Measurements from ENCODE around the gene IZUMO4. TPM values are rescaled to one million over a fixed set of nuclear protein-coding genes. Genes with fewer than 3 reads are reported as not detected.

The IZUMO4 gene
- polyA plus RNA-seq, 1 donor (not counting 4 experiments of a cell fraction or from before 2014, with no cell fraction given) = 6.7 TPM

GRCh38 chr19:2122982-2123381 lies 26.3 kb downstream of the IZUMO4 start:
- H3K79me2 ChIP-seq (ENCODE audit: control insufficient read depth, insufficient read depth, low read length) = peaks cover 8% of the 10 kb centered on the region
- no peaks in the 10 kb centered on the region for H3K4me1 ChIP-seq (ENCODE audit: control insufficient read depth, extremely low read depth, insufficient read depth, low read length)
- no peak overlapping the region for H3K4me3 ChIP-seq (ENCODE audit: control insufficient read depth in 2 of 3, extremely low read depth in 1 of 3, insufficient read depth in 2 of 3, low read depth in 1 of 3, low read length in 3 of 3)
- no peaks in the 10 kb centered on the region for H3K9me3 ChIP-seq (ENCODE audit: control insufficient read depth, low read depth, low read length)
- TF ChIP-seq CTCF (optimal IDR thresholded peaks at IDR 0.05 in 1 of 3, IDR thresholded peaks at IDR 0.05 in 1 of 3, conservative IDR thresholded peaks at IDR 0.05 in 1 of 3; ENCODE audit: extremely low read depth in 1 of 3, insufficient read depth in 2 of 3, low read length in 3 of 3) (no peak), EZH2 (IDR thresholded peaks at IDR 0.05; ENCODE audit: low read length) (no peak)
- H3K27ac ChIP-seq (ENCODE audit: control insufficient read depth, insufficient read depth, low read length) = no peak overlapping the region
- no peak for DNase-seq (ENCODE audit: low read depth, low spot score)
- FAIRE-seq = no peak
- no peak overlapping the region for H3K4me2 ChIP-seq (ENCODE audit: control insufficient read depth, extremely low read depth, insufficient read depth, low read depth, low read length)
- H3K9me1 ChIP-seq (ENCODE audit: control insufficient read depth, extremely low read depth, insufficient read depth, low read length) = no peaks in the 10 kb centered on the region
- H3K9ac ChIP-seq (ENCODE audit: control insufficient read depth, extremely low read depth, insufficient read depth, low read length) = no peak overlapping the region
- H3K36me3 ChIP-seq (ENCODE audit: control insufficient read depth in 2 of 2, extremely low read depth in 1 of 2, insufficient read depth in 2 of 2, low read length in 2 of 2) = peaks cover 43 to 46% of the 10 kb centered on the region in 2 experiments
- no peak overlapping the region for H2AFZ ChIP-seq (ENCODE audit: control insufficient read depth, low read length)
- dilution Hi-C loops (cut with MboI; ENCODE audit: extremely low pct_ligation_motif_present, low sequenced_read_pairs) = no loop called here
- peaks cover 1% of the 10 kb centered on the region for H4K20me1 ChIP-seq (ENCODE audit: control insufficient read depth, extremely low read depth, insufficient read depth, low read length)
- H3K27me3 ChIP-seq (ENCODE audit: control insufficient read depth, extremely low read depth, insufficient read depth, low read length) = no peaks in the 10 kb centered on the region

- Histone ChIP-seq H3K36me3 (ENCODE audit: control insufficient read depth in 2 of 2, extremely low read depth in 1 of 2, insufficient read depth in 2 of 2, low read length in 2 of 2) (peaks cover 41 to 44% of the 10 kb centered on the region in 2 experiments), H4K20me1 (ENCODE audit: control insufficient read depth, extremely low read depth, insufficient read depth, low read length) (peaks cover 2% of the 10 kb centered on the region), H3K79me2 (ENCODE audit: control insufficient read depth, insufficient read depth, low read length) (peaks cover 8% of the 10 kb centered on the region), H3K4me3 (ENCODE audit: control insufficient read depth in 2 of 3, extremely low read depth in 1 of 3, insufficient read depth in 2 of 3, low read depth in 1 of 3, low read length in 3 of 3) (no peak overlapping the region), H3K9me1 (ENCODE audit: control insufficient read depth, extremely low read depth, insufficient read depth, low read length) (no peaks in the 10 kb centered on the region), H3K4me2 (ENCODE audit: control insufficient read depth, extremely low read depth, insufficient read depth, low read depth, low read length) (no peak overlapping the region), H3K27ac (ENCODE audit: control insufficient read depth, insufficient read depth, low read length) (no peak overlapping the region), H3K9me3 (ENCODE audit: control insufficient read depth, low read depth, low read length) (no peaks in the 10 kb centered on the region), H2AFZ (ENCODE audit: control insufficient read depth, low read length) (no peak overlapping the region), H3K27me3 (ENCODE audit: control insufficient read depth, extremely low read depth, insufficient read depth, low read length) (no peaks in the 10 kb centered on the region), H3K9ac (ENCODE audit: control insufficient read depth, extremely low read depth, insufficient read depth, low read length) (no peak overlapping the region), H3K4me1 (ENCODE audit: control insufficient read depth, extremely low read depth, insufficient read depth, low read length) (no peaks in the 10 kb centered on the region)
- no peak for FAIRE-seq
- TF ChIP-seq CTCF (optimal IDR thresholded peaks at IDR 0.05 in 1 of 3, IDR thresholded peaks at IDR 0.05 in 1 of 3, conservative IDR thresholded peaks at IDR 0.05 in 1 of 3; ENCODE audit: extremely low read depth in 1 of 3, insufficient read depth in 2 of 3, low read length in 3 of 3) = no peak
- TF ChIP-seq EZH2 (IDR thresholded peaks at IDR 0.05; ENCODE audit: low read length) = no peak
- dilution Hi-C loops (cut with MboI; ENCODE audit: extremely low pct_ligation_motif_present, low sequenced_read_pairs) = no loop called here
- no peak for DNase-seq (ENCODE audit: low read depth, low spot score)
These were observed 27.1 kb downstream of the IZUMO4 start for GRCh38 chr19:2123682-2124387.

Measured in keratinocyte (primary cell).